ENCODE data around the gene PTPRH. TPM values are rescaled to one million over a fixed set of nuclear protein-coding genes. Genes with fewer than 3 reads are reported as not detected.

The PTPRH gene
- total and polyA plus RNA-seq, 9 of the 15 experiments (the other 6 are each of a cell fraction or from before 2014, with no cell fraction given) = 0.87 to 34.3 (median 22.7) TPM

GRCh38 chr19:55146078-55146704, 63.1 kb downstream of the PTPRH start:
- ChIA-PET POLR2A (interaction anchor here (0.6 to 2.1 kb wide), 10 partner anchors 10 to 703 kb away, joined by 3 to 13 read pairs (median 4); partner anchors contain the start of genes PPP6R1 and TNNI3), CTCF (ENCODE audit: low intra/inter-chr PET ratio) (interaction anchor here (0.9 to 1.5 kb wide), 3 partner anchors 10 to 357 kb away, joined by 3 to 6 read pairs (median 4); no protein-coding TSS in a partner anchor)
- peaks cover 16 to 54% of the 10 kb centered on the region in 2 experiments for H3K4me1 ChIP-seq (replicated peaks in 1 of 2; ENCODE audit: control insufficient read depth in 2 of 2, insufficient read depth in 2 of 2, low read length in 2 of 2)
- H3K4me2 ChIP-seq (ENCODE audit: insufficient read depth, low read length) = peak overlapping the region; percentile 83; the same call in 1 of the 2 replicates
- in situ Hi-C loops (cut with MboI) (loop anchor here (25.0 kb wide), 1 partner anchor 491 kb away; the partner anchor contains the start of genes CCDC106, ZNF580 and ZNF581), intact Hi-C loops (cut with micrococcal nuclease) (loop anchor here (1.0 to 10.0 kb wide), 2 partner anchors 13 to 489 kb away; no protein-coding TSS in a partner anchor)
- peaks cover 18% of the 10 kb centered on the region; the same call in 2 of the 3 replicates for H3K36me3 ChIP-seq (ENCODE audit: control insufficient read depth, insufficient read depth, low read length)
- H3K27me3 ChIP-seq (ENCODE audit: control insufficient read depth in 2 of 2, insufficient read depth in 2 of 2, low read length in 2 of 2) = no peaks in the 10 kb centered on the region
- FAIRE-seq (peak; percentile 94), ATAC-seq (peak; percentile 87), DNase-seq (ENCODE audit: extremely low read depth in 1 of 4, low spot score in 3 of 4) (peak; percentile 88 to 92 (median 90))
- H3K9me1 ChIP-seq (ENCODE audit: control insufficient read depth, insufficient read depth, low read length) = no peaks in the 10 kb centered on the region
- peak overlapping the region; percentile 89 for H2AFZ ChIP-seq (ENCODE audit: low read depth, low read length)
- peak overlapping the region; percentile 69 for H3K27ac ChIP-seq (ENCODE audit: extremely low read depth, low read depth, low read length)
- H3K4me3 ChIP-seq = peak overlapping the region; percentile 88
- peak overlapping the region; percentile 63 to 83; a peak in 3 of 4 replicates for H3K9ac ChIP-seq (ENCODE audit: insufficient read depth in 1 of 2, low read depth in 2 of 2, low read length in 2 of 2)
- BruUV-seq (replicated peaks) = no TSS peak
- WGBS (ENCODE audit: insufficient coverage, low coverage, missing lambda C conversion rate) = 0% methylated on average over 7 of the region's 41 CpGs
- H3K79me2 ChIP-seq (ENCODE audit: control insufficient read depth, insufficient read depth, low read length) = peaks cover 16% of the 10 kb centered on the region
- no peaks in the 10 kb centered on the region for H3K9me3 ChIP-seq (replicated peaks; ENCODE audit: control insufficient read depth, insufficient read depth, low read depth, low read length)
- no peaks in the 10 kb centered on the region for H4K20me1 ChIP-seq (replicated peaks; ENCODE audit: control insufficient read depth, insufficient read depth, low read length)
- TF ChIP-seq STAT5A (IDR thresholded peaks at IDR 0.05; ENCODE audit: borderline replicate concordance, low read length) (peak; percentile 36; the same call in 1 of the 2 replicates), ZNF407 (IDR thresholded peaks at IDR 0.05; ENCODE audit: low read depth) (no peak), TAF15 (IDR thresholded peaks at IDR 0.05; ENCODE audit: low read depth, low read length) (no peak), CEBPB (tag; IDR thresholded peaks at IDR 0.05) (no peak), NCOR1 (IDR thresholded peaks at IDR 0.05) (peak; percentile 53), POLR3A (IDR thresholded peaks at IDR 0.05; ENCODE audit: borderline replicate concordance, extremely low read depth, insufficient read depth, insufficient read length) (no peak), MIER1 (IDR thresholded peaks at IDR 0.05; ENCODE audit: low read depth) (peak; percentile 46; the same call in 1 of the 2 replicates), RHOXF2B (CRISPR knock-in tag; conservative IDR thresholded peaks at IDR 0.05) (no peak), ZBTB7A (IDR thresholded peaks at IDR 0.05; ENCODE audit: borderline replicate concordance, control insufficient read depth, low read depth, low read length) (peak; percentile 96), CBFA2T2 (conservative IDR thresholded peaks at IDR 0.05) (0 out of 2 replicates have a peak, but pooled peaks have one; percentile 28), BCOR (IDR thresholded peaks at IDR 0.05) (peak; percentile 16; the same call in 1 of the 2 replicates), NFIC (IDR thresholded peaks at IDR 0.05) (peak; percentile 37; the same call in 1 of the 2 replicates)
- TF ChIP-seq, protein P1, sequence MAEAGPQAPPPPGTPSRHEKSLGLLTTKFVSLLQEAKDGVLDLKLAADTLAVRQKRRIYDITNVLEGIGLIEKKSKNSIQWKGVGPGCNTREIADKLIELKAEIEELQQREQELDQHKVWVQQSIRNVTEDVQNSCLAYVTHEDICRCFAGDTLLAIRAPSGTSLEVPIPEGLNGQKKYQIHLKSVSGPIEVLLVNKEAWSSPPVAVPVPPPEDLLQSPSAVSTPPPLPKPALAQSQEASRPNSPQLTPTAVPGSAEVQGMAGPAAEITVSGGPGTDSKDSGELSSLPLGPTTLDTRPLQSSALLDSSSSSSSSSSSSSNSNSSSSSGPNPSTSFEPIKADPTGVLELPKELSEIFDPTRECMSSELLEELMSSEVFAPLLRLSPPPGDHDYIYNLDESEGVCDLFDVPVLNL (CRISPR knock-in tag; IDR thresholded peaks at IDR 0.05; ENCODE audit: low read depth) = no peak

Measured in K562 (cell line).